Spleen (tissue), 11 donors: ENCODE results near the gene FBXW8. TPM values are rescaled to one million over a fixed set of nuclear protein-coding genes. Genes with fewer than 3 reads are reported as not detected.

Experiments
- DNase-seq: peaks from one replicate; pipeline ENCODE4 v3.0.0-alpha.2; 2020
- H3K27ac ChIP-seq, 8 donors: fragments of 200-600 bp; sonication (generic) in 7 of 8; 1 replicate in 4 of 8; 2 replicates in 4 of 8; pipeline versions ENCODE4 v1.5.0 to v1.8.0; 2016 to 2021; ENCODE audit warnings: inconsistent platforms in 4 of 8, mild to moderate bottlenecking in 4 of 8, moderate library complexity in 1 of 8
- H3K27me3 ChIP-seq, 7 donors: fragments of 200-600 bp; sonication (generic) in 6 of 7; replicated peaks in 1 of 7; 1 replicate in 4 of 7; 2 replicates in 3 of 7; pipeline versions ENCODE4 v1.5.0 to v1.8.0; 2016 to 2021; ENCODE audit warnings: inconsistent platforms in 3 of 7, mild to moderate bottlenecking in 1 of 7
- H3K36me3 ChIP-seq, 6 donors: fragments of 200-600 bp; sonication (generic) in 5 of 6; 1 replicate in 4 of 6; 2 replicates in 2 of 6; pipeline versions ENCODE4 v1.5.0 to v1.8.0; 2016 to 2021; ENCODE audit warnings: inconsistent platforms in 2 of 6
- H3K4me1 ChIP-seq, 6 donors: fragments of 200-600 bp; sonication (generic) in 5 of 6; 1 replicate in 3 of 6; 2 replicates in 3 of 6; pipeline versions ENCODE4 v1.5.0 to v1.8.0; 2016 to 2021; ENCODE audit warnings: inconsistent platforms in 3 of 6
- H3K4me3 ChIP-seq, 8 donors: fragments of 200-600 bp; sonication (generic) in 7 of 8; 1 replicate in 4 of 8; 2 replicates in 4 of 8; pipeline versions ENCODE4 v1.5.0 to v1.8.0; 2016 to 2021; ENCODE audit warnings: inconsistent platforms in 4 of 8, mild to moderate bottlenecking in 4 of 8, moderate library complexity in 2 of 8
- H3K9me3 ChIP-seq, 8 donors: fragments of 200-600 bp; sonication (generic) in 7 of 8; 1 replicate in 4 of 8; 2 replicates in 4 of 8; pipeline versions ENCODE4 v1.5.0 to v1.8.0; 2016 to 2021; ENCODE audit warnings: inconsistent platforms in 4 of 8
- POLR2A ChIP-seq, 3 donors: fragments of 450-650 bp; IDR thresholded peaks; one replicate each; pipeline ENCODE4 v1.5.1; 2017; ENCODE audit warnings: antibody characterized with exemption in 3 of 3, mild to moderate bottlenecking in 1 of 3
- POLR2AphosphoS5 ChIP-seq, 3 donors: sonication (generic); formaldehyde crosslinking; IDR thresholded peaks; one replicate each; pipeline ENCODE4 v1.5.1; 2017; ENCODE audit warnings: antibody characterized with exemption in 3 of 3
- WGBS, 5 donors: extraction: QIAGEN DNeasy Blood & Tissue Kit in 3 of 5; methylation state at CpG; one replicate each; pipeline versions ENCODE4 v1.1.5 to v1.1.7; 2013 to 2018; 5-methylcytosine and 5-hydroxymethylcytosine counted together
- intact Hi-C: fragments of 100-400 bp; cut with DNase I; formaldehyde crosslinking; loops from one replicate; pipeline ENCODE4 v1.15.0; 2023; ENCODE audit warnings: low total_unique reads
- polyA plus RNA-seq, 3 donors: library from polyadenylated mRNA; stranded (reverse); fragments of 200-250 nt; gene quantifications; one replicate each; pipeline ENCODE4 v1.2.1, GENCODE V29; 2013
- total RNA-seq, 7 donors: library from RNA; depleted of rRNA in 3 of 7; stranded (reverse); fragments of >200 nt in 3 of 7; fragmentation: NEBNext Ultra II Directional in 4 of 7; extraction: Animal tissue kit (Norgen Biotek cat#: 25700) in 4 of 7; gene quantifications; one replicate each; pipeline versions ENCODE4 v1.1.0 to v1.2.1, GENCODE V29; 2016 to 2021
- TF ChIP-seq, protein P1 (sequence below), 11 experiments: fragments of 200-600 bp in 7 of 11; fragments of 450-650 bp in 4 of 11; sonication (generic) in 4 of 11; IDR thresholded peaks in 8 of 11; conservative IDR thresholded peaks in 3 of 11; 1 replicate in 7 of 11; 2 replicates in 4 of 11; pipeline versions ENCODE4 v1.4.0 to v1.8.0; 2016 to 2021; ENCODE audit warnings: antibody characterized with exemption in 11 of 11, inconsistent platforms in 4 of 11, mild to moderate bottlenecking in 1 of 11
- donor health status: healthy with polysubstance abuse.
- donor health status: DM: no; HTN: no; CAD: no; lungs with moderate emphysema.
- donor health status: DM: no; HTN: no; CAD: no.
- donor health status: Bipolar disorder and iron deficiency.
- donor health status: healthy.
- donor health status: DM: no; HTN: no; CAD: no.
- donor health status: DM: yes; HTN: yes; CAD: no.

Gene FBXW8
- total and polyA plus RNA-seq, 10 donors = 2.2 to 17.3 (median 11.8) TPM

DNA sequence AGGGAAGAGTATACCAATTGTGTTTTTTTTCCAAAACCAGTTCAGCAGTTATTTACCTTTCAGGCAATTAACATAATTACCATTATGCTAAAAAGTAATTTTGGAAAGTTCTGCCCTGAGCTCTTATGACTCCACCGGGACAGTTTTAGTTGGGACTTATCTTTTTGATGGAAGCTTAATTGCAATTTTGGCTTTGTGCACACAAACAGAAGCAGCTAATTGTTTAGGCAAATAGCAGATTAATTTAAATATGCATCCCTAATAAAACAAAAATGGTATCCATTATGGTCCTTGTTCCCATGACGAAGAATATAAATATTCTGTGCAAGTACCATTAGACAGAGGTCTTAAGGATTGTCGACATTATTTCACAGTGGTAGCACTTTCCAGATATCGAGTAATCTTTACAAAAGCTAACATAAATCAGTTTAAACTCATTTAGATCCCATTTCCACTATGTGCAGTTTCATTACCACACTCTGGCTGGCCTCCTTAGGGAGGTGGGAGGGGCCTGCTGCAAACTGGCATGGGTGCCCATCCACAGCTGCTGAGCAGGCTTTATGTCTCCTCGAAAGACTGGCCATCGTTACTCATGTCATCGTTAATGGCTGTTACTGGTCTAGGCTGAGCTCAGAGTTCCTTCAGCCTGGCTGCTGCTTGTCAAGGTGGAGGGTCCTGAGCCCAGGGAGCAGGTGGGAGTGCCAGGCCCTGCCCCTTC lies 68.2 kb downstream of the FBXW8 start:
- 90 to 94% (median 93%) methylated on average over 7 of the region's 7 CpGs for WGBS, 5 donors
- Histone ChIP-seq H3K4me1 (no peaks in the 10 kb centered on the region), H3K9me3 (no peaks in the 10 kb centered on the region), H3K27me3 (no peaks in the 10 kb centered on the region), H3K27ac (no peak overlapping the region), H3K4me3 (no peak overlapping the region), H3K36me3 (peaks cover 0 to 7% (median 0%) of the 10 kb centered on the region in 6 donors)
- DNase-seq = no peak
- no peak for TF ChIP-seq POLR2A (IDR thresholded peaks at IDR 0.05)
- TF ChIP-seq, protein P1, sequence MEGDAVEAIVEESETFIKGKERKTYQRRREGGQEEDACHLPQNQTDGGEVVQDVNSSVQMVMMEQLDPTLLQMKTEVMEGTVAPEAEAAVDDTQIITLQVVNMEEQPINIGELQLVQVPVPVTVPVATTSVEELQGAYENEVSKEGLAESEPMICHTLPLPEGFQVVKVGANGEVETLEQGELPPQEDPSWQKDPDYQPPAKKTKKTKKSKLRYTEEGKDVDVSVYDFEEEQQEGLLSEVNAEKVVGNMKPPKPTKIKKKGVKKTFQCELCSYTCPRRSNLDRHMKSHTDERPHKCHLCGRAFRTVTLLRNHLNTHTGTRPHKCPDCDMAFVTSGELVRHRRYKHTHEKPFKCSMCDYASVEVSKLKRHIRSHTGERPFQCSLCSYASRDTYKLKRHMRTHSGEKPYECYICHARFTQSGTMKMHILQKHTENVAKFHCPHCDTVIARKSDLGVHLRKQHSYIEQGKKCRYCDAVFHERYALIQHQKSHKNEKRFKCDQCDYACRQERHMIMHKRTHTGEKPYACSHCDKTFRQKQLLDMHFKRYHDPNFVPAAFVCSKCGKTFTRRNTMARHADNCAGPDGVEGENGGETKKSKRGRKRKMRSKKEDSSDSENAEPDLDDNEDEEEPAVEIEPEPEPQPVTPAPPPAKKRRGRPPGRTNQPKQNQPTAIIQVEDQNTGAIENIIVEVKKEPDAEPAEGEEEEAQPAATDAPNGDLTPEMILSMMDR (IDR thresholded peaks at IDR 0.05 in 8 of 11, conservative IDR thresholded peaks at IDR 0.05 in 3 of 11) = no peak
- TF ChIP-seq POLR2AphosphoS5 (IDR thresholded peaks at IDR 0.05) = no peak
- intact Hi-C loops = no loop called here

DNA sequence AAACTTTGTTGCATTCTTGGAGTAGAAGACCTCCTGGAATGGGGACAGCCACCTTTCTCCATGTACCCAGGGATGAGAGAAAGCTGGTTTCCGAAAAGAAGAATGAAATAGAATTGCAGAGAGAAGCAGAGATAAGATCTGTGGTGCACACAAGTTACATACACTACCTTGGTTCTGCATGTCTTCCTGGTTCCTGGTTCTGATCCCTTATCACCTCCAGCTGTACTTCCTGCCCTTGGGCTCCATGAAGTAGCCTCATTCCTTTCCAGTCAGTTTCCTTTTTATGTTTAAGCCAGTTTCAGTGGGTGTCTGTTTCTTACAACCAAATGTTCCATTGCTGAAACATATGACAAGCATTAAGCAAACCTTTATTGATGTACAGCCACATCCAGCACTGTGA lies 69.3 kb downstream of the FBXW8 start:
- no peaks in the 10 kb centered on the region for H3K9me3 ChIP-seq
- peaks cover 0 to 1% (median 0%) of the 10 kb centered on the region in 6 donors for H3K36me3 ChIP-seq
- TF ChIP-seq POLR2AphosphoS5 (IDR thresholded peaks at IDR 0.05) = no peak
- TF ChIP-seq, protein P1 (IDR thresholded peaks at IDR 0.05 in 8 of 11, conservative IDR thresholded peaks at IDR 0.05 in 3 of 11) = no peak
- TF ChIP-seq POLR2A (IDR thresholded peaks at IDR 0.05) = no peak
- intact Hi-C loops = no loop called here
- 42 to 80% (median 67%) methylated on average over 1 of the region's 1 CpG for WGBS, 5 donors
- no peak for DNase-seq
- H3K4me3 ChIP-seq = no peak overlapping the region
- H3K27ac ChIP-seq = no peak overlapping the region
- no peaks in the 10 kb centered on the region for H3K4me1 ChIP-seq
- no peaks in the 10 kb centered on the region for H3K27me3 ChIP-seq

DNA sequence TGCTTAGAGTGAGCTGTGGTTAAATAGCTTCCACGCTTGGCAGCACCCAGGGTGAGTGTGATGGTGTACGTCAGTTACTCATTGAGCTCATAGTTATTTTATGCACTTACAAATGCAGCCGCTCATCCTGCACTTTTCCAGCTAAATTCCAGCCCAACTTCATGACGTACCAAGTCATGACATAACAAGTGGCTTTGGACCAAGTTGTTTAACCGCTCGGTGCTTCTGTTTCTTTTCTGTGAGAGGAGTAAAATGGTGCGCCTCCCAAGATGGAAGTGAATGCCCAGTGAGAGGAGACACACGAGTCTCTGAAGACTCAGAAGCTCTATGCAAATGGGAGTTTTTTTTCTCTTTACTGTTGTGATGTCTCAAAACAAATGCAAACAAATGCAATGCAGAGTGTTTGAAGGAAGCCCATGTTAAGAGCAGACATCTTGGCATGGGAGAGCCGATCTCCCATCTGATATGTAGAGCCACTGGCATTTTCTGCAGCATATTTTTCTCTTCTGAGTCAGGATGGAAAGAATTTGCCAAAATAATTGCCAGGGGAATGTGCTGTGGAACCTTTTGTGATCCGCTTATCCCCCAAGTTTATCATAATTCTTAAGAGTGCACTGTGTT lies 72.2 kb downstream of the FBXW8 start:
- no peak overlapping the region for H3K27ac ChIP-seq
- intact Hi-C loops = no loop called here

DNA sequence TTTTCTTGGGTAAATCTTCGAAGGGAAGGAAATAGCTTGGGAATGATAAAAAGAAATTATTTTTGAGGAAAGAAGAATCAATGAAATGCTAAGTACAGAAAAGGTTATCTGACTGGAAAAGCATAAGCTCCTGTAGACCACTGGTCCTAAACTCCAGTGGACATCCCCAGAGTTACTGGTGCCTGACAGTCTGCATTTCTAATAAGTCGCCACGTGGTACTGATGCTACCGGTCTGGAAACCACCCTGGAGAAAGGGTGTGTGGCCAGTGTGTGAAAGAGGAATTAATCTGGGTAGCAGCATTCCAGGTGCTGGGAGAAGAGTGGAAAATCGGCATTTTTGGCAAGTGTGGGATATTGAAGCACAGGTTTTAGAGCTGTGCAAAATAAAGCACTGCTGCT lies 73.3 kb downstream of the FBXW8 start:
- no peak overlapping the region for H3K27ac ChIP-seq
- no peaks in the 10 kb centered on the region for H3K9me3 ChIP-seq
- no peak overlapping the region for H3K4me3 ChIP-seq
- H3K4me1 ChIP-seq = no peaks in the 10 kb centered on the region
- intact Hi-C loops = no loop called here
- 54 to 76% (median 55%) methylated on average over 5 of the region's 5 CpGs for WGBS, 5 donors
- peaks cover 0 to 41% (median 11%) of the 10 kb centered on the region in 6 donors for H3K36me3 ChIP-seq
- no peaks in the 10 kb centered on the region for H3K27me3 ChIP-seq
- TF ChIP-seq POLR2A (IDR thresholded peaks at IDR 0.05) = no peak
- TF ChIP-seq POLR2AphosphoS5 (IDR thresholded peaks at IDR 0.05) = no peak
- TF ChIP-seq, protein P1 (IDR thresholded peaks at IDR 0.05 in 8 of 11, conservative IDR thresholded peaks at IDR 0.05 in 3 of 11) = no peak
- DNase-seq = no peak

More for the DNA sequence above, 72.2 kb downstream of the FBXW8 start:
- no peak for DNase-seq
- WGBS, 5 donors = 87 to 91% (median 89%) methylated on average over 10 of the region's 10 CpGs
- TF ChIP-seq, protein P1 (IDR thresholded peaks at IDR 0.05 in 8 of 11, conservative IDR thresholded peaks at IDR 0.05 in 3 of 11) = no peak
- TF ChIP-seq POLR2A (IDR thresholded peaks at IDR 0.05) (no peak), POLR2AphosphoS5 (IDR thresholded peaks at IDR 0.05) (no peak)
- H3K27me3 ChIP-seq = no peaks in the 10 kb centered on the region
- H3K4me3 ChIP-seq = no peak overlapping the region
- H3K4me1 ChIP-seq = no peaks in the 10 kb centered on the region
- H3K36me3 ChIP-seq = peaks cover 0 to 29% (median 2%) of the 10 kb centered on the region in 6 donors
- H3K9me3 ChIP-seq = no peaks in the 10 kb centered on the region
